Occipital lobe (tissue), 2 donors: Measurements from ENCODE around the gene DENND6B. TPM values are rescaled to one million over a fixed set of nuclear protein-coding genes. Genes with fewer than 3 reads are reported as not detected.

ENCODE experiments used
- DNase-seq: peaks from one replicate; lab custom pipeline; 2025; lab: John Stamatoyannopoulos, UW
- total RNA-seq: library from RNA; depleted of rRNA; stranded (reverse); fragments of >200 nt; gene quantifications from one replicate; pipeline ENCODE4 v1.2.3, GENCODE V29; 2014

Gene DENND6B
- total RNA-seq, 1 donor from 2014 or later: 16.5 TPM

DNA sequence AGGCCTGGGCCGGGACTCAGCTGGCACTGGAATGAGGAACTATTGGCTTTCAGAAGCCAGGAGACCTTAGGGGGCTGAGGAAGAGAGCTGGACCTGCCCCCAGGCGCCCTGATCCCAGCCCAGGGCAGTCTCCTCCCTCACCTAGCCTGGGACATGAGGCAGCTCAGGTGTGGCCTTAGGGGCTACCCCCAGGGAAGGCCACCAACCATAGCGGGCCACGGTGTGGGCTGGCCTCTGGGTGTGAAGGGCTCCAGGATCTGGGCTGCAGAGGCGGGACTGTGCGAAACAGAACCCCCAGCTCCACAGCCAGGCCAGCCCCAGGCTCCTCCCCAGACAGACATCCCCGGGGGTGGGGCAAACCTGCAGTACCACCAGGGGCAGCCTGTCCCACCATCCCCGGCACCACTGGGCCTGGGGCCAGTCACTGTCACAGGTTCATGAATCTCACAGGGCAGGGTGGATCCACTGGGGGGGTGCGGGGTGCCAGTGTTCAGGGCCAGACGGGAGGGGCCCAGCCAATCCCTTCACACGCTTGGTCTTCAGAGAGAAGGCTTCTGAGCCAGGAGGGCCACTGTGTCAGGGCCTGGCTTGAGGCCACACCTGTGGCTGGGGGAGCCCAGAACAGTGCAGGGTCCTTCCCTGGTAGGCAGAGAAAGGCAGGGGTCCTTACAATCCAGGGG is 22.8 kb downstream of the DENND6B start:
- no peak for DNase-seq

DNA sequence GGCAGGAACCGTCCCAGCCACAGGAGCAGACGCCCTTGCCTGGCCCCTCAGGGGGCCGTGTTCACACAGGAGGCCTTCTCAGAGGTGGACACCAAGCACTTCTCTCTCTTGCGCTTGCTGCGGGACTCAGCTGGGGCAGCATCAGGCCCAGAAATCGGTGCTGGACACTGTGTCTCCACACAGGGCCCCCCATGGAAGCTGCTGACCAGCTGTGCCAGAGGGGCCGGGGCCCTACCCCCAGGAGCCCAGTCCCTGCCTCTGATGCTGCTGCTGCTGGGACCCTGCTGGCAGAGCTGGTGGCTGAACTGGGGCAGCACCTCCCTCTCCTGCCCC is 23.3 kb downstream of the DENND6B start:
- DNase-seq: no peak

DNA sequence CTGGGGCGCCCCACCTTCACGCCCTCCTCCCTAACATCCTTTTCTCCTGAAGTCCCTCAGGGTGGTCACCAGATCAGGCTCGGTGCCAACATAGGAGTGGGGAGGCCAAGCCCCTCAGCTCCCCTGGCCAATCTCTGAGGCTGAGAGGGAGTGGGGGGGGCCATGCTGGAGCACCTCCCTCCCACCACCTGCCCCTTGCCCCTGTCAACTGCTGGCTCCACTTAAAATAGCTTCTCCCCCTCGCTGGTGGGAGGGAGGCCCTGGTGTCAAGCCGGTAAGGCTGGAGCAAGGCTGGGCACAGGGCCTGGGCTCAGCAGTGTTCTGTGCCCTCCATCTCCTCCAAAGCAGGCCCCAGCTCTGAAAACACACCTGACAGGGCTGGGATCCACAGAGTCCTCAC is 24.2 kb downstream of the DENND6B start:
- no peak for DNase-seq

DNA sequence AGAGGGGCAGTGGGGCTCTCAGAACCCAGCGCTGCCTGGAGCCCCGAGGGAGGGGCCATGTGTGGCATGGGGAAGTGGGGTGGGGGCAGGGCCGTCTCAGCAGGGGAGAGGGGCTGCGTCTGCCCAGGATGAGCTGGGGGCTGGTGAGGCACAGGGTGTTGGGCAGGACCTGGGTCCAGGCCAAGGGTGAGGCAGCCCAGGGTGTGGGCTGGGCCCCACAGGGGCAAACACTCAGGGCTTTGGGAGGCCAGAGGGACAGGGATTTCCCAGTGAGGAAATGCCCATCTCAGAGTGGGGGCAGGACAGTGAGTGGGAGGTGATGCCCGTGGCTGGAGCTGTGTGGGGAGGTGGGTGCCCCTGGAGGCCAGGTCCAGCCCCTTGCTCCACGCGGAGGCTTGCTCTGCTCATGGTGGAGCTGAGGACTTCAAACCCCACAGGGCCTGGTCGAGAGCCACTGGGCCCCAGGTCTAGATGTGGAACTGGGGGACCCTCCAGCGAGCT is 24.7 kb downstream of the DENND6B start:
- DNase-seq: no peak

DNA sequence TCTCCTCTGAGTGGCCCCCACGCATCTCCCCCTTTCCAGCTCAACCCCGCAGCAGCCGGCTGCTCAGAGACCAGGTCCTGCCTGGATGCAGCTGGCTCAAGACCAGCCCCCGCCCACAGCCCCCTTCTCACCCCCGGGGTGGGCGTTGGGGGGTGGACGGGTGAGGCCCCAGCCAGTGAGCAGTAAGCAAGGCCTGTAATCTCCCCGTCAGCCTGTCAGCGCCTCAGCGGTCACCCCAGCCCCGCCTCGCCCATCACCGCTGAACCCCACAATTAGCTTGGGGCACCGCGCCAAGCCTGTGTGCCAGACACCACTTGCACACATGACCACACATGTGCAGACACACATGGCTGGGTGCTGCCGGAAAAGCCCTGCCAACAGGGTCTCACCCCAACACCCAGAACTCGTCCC is 25.2 kb downstream of the DENND6B start:
- DNase-seq: peak; percentile 14

DNA sequence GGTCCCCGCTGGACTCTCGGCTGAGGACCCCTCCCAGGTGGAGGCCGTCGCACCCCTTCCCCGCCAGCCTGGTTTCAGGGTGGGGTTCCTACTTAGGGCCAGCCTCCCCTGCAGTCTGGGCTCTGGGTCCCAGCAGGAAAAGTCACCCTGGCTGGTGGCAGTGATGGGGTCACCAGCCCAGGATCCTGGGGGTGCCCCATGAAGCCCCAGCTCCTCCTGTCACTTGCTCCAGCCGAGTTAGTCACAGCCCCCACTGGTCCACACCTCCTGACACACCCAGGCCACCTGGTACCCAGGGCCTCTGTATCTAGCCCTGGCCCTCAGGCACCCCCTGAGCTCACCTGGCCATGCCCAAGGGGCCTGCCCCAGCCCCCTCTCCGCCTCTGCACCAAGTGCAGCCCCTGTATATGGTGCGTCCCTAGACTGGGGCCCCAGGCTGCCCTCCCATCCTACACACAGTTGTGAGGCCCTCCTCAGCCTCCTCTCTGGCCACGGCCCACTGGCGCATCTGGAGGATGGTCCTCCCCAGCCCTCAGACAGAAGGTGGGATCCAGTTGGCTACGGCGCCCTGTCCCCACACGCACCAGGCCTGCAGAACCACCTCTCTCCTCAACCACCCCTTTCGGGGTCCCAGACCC is 26.1 kb downstream of the DENND6B start:
- no peak for DNase-seq

DNA sequence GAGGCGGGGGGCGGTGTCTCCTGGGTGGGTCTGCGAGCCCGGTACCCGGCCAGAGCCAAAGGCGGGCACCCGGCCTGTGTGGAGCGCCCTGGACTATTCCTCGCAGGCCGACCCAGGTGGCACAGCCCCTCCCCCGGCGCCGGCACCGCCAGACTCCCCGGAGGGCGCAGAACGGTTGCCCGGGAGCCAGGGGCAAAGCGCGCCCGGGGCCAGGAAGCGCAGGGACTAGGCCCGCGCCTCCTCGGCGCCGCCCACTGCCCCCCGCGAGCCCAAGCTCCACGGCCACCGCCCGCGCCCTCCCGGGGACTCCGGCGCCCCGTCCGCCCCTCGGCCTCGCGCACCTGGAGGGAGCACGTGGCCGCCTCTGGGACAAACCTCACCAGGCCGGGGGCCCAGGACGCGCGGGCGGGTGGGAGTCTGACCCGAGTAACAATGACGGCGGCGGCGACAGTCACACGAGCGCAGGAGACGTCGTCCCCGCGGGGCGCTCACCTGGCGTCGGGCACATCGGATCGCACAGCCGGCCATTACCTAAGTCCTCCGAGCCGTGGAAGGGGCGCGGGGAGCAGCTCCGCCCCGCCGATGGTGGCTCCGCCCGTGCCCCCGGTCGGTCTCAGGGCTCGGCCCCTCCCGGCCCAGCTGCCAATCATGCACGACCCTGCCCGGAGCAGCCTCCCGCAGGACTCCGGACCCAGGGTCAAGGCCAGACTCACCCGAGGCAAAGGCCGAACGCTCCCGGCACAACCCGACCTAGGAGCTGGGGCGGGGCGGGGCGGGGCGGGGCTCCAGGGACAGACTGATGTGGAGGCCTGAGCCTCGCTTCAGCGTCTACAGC is 26.8 kb downstream of the DENND6B start:
- no peak for DNase-seq

DNA sequence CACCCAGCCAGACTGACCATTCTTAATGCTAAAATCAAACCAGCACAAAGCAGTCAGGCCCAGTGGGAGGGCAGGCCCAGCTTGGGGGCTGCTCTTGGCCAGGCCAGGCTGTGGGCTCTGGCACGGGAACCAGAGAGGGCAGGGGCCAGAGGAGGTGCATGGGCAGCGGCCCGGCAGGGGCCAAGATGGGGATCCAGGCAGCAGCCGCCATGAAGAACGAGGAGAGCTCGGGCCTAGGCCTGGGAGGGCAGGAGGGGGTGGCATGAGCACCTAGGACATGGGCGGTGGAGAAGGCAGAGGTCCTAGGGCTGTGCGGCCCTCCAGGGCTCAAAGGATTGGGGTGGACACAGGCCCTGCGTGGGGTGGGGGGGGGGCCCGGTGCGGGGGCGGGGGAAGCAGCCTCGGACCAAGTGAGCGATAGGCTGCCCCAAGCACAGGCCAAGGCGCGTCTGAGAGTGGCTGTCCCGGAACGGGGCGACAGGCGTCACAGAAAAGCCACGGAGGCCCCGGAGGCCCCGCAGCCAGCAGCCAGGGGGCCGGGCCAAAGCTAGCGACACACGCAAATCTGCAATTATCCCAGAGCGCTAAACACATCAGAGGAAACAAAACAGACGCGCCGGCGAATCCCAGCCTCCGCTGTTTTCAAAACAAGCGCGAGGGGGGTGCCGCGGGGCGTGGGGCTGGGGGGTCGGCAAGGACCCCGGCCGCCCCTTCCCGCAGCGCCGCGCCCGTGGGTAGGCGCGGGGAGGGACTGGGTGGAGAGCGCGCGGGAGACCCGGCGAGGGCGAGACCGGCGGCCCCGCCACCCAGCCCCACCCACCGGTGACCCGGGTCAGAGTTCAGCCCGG is 27.7 kb downstream of the DENND6B start:
- no peak for DNase-seq

DNA sequence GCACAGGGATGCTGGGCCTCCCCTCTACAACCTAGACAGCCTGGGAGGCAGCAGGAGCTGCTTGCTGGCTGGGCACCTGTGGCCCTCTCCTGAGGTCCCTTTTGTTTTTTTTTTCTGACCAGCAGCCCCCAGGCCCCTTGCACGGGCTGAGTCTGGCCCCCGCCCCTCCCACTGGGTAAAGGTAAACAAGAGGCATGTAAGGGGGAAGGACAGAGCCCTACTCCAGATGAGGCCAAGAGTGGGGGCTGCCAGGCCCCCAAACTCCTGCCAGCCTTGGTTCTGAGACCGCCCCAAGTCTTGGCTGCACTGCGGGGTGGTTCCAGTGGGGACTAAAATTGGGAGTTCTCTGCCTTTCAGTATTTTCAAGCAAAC is 28.6 kb downstream of the DENND6B start:
- DNase-seq: no peak

DNA sequence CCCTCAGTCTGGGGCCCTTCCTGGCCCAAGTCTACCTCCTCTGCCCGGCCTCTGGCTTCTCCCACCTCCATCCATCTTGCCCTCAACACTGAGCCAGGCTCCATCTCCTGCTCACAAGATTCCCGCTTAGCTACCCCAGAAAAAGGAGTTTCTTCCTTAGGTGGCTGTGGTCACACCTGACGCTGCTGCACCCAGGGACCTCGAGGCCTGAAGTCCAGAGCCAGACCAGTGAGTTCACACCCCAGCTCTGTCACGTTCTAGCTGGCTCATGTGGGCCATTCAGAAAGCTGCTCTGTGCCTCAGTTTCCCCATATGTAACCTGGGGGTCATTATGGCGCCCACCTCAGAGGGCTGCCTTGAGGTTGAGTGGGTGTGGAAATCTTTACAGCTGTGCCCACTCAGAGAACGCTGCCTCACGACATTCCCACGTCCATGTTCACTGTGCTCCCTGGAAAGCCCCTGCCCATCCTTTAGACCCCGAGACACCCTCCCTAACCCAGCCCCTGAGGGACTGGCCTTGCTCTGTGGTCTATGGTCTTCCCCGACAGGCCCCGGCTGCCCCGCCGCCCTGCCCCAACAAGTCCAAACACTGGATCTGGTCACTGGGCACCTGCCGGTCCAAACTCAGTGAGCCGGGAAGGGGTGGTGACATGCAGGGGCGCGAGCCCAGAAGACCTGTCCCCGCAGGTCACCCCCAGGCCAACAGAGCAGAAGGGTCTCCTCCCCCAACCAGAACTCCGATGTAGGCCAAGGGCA is 29.1 kb downstream of the DENND6B start:
- no peak for DNase-seq

DNA sequence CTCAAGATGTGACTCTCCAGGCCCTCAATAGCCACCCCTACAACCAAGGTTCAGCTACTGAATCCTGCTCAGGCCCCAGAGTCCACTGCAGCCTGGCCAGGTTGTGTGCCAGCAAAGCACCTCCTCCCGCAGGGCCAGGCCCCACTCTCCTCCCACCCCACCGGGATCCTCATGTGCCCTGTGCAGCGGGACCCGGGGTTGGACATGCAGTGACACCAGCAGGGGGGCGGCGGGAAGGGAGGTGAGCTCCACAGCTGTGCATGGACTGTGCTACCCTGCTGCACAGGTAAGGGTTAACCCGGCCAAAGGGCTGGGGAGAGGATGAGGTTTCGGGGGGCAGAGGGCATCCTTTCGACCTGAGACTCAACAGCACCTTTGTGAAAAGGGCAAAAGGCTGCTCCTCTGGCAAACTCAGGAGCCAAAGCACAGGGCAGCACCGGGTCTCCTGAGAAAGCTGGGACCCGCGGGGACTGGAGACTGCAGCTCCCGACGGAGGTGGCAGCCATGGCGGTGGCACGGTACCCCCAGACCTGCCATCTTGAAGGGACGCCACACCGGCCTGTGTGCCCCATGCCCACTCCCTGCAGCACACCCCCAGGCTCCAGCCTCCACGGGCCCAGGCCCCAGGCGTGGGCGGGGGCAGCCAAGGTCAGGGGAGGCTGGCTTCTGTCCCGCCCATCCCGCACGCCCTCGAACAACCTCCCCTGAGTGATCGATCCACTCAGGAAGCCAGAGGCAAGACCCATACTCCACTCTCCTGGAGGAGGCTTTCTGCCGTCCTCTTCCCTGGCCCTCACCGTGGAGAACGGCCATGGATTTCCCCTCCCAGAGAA is 29.9 kb downstream of the DENND6B start:
- DNase-seq: no peak

DNA sequence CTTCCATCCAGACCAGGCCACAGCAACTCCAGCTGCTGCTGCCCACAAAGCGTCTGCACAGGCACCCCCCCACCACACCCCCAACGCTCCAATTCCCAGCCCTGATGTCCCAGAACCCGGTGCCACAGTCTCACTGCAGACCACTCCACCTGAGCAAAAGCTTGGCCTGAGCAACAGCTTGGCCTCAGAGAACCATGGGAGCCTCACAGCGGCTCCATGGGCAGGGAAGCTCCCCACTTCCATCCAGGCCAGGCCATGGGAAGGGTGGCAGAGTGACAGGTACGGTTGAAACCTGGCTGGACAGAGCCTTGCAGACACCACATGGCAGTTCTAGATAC is 32.5 kb downstream of the DENND6B start:
- no peak for DNase-seq

DNA sequence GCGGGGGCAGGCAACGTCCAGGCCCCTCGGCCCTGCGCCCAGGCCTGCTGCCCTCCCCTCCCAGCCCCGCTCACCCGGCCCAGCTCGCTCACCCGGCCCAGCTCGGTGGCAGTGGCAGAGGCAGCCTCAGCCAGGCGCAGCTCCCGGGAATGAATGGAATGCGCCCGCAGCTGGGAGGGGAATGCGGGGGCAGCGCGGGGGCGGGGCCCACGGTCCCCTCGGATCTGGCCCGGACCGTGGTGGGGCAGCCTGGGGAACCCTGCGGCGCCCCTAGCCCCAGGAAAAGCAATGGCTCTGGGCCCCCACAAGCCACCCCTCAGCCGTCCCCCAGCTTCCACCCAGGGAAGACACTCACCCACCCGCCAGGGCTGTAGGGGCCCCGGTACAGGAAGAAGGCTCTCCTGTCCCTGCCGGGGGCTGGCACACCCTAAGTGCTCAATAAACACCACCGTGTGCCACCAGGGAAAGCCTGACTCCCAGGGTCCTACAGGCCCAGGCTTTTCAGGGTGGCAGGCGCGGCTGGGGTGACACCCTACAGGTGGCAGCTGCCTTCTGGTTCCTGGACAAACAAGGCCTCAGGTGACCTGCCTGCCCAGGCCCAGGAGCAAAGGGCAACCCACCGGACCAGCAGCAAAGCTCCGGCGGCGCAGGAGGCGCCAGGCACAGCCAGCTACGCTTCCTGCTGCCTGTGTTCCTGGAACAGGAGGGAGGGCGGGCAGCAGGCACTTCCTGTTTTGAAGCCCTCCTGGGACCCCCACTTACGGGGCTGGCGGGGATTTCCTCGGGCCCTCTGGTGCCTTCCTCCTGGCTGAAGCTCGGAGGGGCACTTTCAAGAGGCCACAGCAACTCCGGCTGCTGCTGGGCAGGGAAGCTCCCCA is 33.1 kb downstream of the DENND6B start:
- DNase-seq: no peak

DNA sequence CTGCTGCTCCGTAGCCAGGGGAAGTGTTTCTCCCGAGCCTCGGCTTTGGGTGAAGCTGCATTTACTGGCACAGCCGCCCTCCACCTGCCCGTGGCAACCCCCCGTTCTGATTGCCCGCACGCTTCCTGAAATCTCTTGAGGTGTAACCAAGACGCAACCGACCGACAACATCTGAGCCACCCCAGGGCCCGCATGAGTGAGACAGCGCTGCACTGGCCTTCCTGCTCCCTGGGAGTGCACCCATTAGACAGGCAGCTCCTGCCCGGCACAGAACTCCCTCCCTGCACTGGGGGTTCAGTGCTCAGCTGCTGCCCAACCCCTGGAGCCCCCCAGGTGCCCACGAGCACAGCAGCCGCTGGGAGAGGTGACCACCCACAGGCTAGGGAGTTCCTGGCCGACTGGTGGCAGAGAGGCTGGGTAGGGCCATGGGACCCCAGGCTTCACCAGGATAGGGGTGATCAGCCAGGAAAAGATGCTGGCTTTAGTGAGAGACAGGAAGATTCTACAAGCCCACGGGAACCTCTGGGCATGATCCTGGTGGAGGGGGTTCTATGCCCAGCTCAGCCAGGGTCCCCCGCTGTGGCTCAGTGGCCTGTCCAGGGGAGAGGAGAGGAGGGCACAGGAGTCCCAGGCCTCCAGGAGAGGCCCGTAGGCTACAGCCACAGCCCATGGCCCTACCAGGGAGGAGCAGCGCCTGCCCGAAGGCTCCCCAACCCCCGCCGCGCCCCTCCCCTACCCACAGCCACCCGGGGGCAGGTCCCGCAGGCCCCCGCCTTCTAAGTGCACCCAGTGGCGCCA is 34.0 kb downstream of the DENND6B start:
- DNase-seq: no peak

DNA sequence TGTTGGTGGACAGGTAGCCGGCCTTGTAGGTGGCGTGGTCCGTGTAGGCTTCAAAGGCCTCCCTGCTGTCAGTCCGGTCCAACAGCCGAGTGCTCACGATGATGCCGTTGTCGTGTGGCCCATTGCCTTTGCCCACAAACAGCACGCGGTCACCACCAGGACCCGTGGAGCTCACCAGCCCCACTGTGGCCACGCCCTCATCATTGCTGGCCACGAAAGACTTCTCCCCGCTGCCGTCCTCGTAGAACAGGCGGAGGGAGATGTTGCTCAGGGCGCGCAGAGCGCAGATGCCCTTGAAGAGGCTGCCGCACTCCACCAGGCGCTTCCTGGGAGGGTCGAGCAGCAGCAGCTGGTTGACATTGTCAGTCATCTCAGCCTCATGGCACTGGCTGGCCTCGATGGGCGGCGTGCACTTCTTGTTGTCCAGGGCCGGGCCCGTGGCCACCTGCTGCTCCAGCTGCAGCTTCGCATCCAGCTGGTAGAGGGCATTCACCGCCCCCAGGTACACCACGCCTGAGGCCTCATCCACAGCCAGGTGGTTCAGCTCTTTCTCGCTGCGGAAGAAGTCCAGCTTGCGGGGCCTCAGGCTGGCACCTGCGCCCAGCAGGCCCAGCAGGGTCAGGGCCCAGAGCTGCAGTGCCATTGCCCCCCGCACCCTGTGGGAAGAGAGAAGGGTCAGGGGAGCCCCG is 36.7 kb downstream of the DENND6B start:
- DNase-seq: no peak

DNA sequence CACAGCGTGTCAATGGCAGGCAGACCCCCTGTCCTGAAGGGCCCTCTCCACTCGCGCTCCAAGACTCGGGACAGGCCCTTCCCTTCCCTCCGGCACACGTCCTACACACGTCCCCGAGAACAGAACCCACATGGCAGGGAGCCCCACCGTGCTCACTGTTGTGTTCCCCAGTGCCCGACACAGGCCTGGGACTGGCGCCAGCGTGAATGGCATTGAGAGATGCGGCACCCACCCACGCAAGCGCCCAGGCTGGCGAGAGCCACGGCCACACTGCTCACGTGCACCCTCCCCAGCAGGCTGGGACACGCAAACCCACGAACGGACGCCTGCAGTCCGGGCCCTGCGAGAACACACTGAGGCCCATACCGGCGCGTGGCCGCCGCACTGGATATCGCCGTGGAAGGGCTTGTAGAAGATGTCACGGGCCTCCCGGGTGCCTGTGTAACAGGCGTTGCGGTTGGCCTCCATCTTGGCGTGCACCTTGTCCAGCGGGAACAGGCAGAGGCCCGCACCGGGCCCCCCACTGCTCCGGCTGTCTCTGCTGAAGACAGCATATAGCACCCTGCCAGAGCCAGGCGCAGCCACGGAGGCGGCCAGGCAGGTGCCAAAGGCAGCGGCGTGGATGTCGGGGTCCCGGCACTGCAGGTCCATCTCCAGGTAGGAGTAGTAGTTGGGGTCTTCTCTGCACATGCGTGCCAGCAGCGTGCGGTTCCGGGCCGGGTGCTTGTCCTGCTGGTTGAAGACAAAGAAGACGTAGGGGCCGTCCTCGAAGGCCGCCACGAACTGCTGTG is 37.5 kb downstream of the DENND6B start:
- no peak for DNase-seq

DNA sequence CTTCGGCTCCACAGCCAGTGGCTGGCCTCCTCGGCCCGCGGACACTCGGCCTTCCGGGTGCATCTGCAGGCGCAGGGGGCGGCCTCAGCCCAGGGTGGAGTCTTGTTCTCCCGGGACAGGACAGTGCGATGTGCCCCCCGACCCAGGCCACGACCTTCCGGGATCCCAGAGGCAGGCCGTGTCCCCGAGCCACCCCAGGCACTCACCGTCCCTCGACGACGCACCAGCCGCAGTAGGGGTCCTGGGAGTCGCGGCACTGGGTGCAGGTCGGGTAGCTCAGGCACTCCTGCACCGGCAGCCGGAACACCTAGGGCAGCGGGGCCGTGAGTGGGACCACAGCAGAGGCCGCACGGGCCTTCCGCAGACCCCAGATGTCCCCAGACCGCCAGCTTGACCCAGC is 39.1 kb downstream of the DENND6B start:
- DNase-seq: no peak
